Smooth muscle cell of bladder (primary cell): ENCODE measurements around the gene C9orf78. TPM values are rescaled to one million over a fixed set of nuclear protein-coding genes. Genes with fewer than 3 reads are reported as not detected.

Source experiments
- total RNA-seq: library from RNA; depleted of rRNA; stranded (reverse); fragments of >200 nt; gene quantifications from 2 replicates; pipeline ENCODE4 v1.2.3, GENCODE V29; 2014

C9orf78 gene, protein sequence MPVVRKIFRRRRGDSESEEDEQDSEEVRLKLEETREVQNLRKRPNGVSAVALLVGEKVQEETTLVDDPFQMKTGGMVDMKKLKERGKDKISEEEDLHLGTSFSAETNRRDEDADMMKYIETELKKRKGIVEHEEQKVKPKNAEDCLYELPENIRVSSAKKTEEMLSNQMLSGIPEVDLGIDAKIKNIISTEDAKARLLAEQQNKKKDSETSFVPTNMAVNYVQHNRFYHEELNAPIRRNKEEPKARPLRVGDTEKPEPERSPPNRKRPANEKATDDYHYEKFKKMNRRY
- 38.4 and 50.9 TPM in 2 replicates for total RNA-seq

DNA sequence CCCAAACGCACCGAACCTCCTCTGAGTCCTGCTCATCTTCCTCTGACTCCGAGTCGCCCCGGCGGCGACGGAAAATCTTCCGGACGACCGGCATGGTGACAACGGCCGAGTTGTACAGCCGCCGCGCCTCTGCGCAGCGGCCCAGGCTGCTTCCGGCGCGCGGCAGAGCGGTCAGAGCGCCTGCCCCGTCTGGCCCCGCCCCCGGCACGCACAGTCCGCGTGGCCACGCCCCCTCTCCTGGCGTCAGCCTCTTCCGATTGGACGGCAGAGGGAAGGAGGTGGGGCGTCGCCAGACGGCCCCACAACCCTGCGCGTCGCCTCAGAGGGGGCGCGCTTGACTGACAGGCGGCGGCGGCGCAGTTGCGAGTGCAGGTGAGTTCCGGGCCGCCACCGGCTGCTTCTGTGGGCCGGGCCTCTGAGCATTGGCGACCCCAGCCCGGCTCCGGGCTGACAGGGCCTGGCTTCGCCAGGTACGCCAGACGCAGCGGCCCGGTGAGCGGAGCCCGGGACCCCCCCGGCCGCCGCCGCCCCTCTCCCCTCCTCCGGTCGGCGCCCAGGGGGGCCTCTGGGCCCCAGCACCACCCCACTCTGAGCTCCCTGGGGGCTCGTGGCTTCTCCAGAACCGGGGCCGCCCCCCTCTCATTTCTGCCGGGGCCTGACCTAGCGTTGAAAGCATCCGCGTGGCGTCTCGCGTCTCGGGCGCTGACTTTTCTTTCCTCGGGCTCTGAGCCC, at the start of gene C9orf78, which contains the start of gene USP20:
Gene C9orf78, minus strand, starts transcription at position 148 of the 732 bp plus-strand sequence. Its CDS starts 54 bp downstream, at position 94.
Gene USP20, plus strand, starts transcription at position 331 of the 732 bp plus-strand sequence. CDS start 17,098 bp downstream, outside the sequence.

GRCh38 chr9:129823935-129824601, 11.0 kb downstream of the C9orf78 start, which contains the start of gene TOR1A:
TSS of gene TOR1A (minus strand) at chr9:129824136. CDS start at chr9:129824085, 51 bp downstream.

GRCh38 chr9:129802833-129803675, 32.0 kb downstream of the C9orf78 start, which contains the start of gene TOR1B:
TSS of gene TOR1B (plus strand) at chr9:129803184. CDS start at chr9:129803213, 29 bp downstream.

Other genes with a start within 250 kb of the C9orf78 start
- 0.14 and 0.18 TPM in 2 replicates for gene C9orf50, start 214.2 kb downstream of the C9orf78 start, total RNA-seq
- gene NTMT1, start 209.1 kb downstream of the C9orf78 start, total RNA-seq: 34.4 and 38.6 TPM in 2 replicates
- 10.0 and 14.8 TPM in 2 replicates for gene ASB6, start 193.1 kb downstream of the C9orf78 start, total RNA-seq
- 18.5 and 23.2 TPM in 2 replicates for gene PRRX2, start 169.6 kb downstream of the C9orf78 start, total RNA-seq
- 92.9 and 108 TPM in 2 replicates for gene PTGES, start 82.2 kb downstream of the C9orf78 start, total RNA-seq
- 22.3 and 28.2 TPM in 2 replicates for gene TOR1B, start 32.1 kb downstream of the C9orf78 start, total RNA-seq
- gene TOR1A, start 11.1 kb downstream of the C9orf78 start, total RNA-seq: 22.0 and 33.2 TPM in 2 replicates
- gene USP20, start 183 bp upstream of the C9orf78 start, total RNA-seq: 9.4 and 11.8 TPM in 2 replicates
- gene FNBP1, start 207.9 kb upstream of the C9orf78 start, total RNA-seq: 42.4 and 54.4 TPM in 2 replicates
- 20.8 and 21.4 TPM in 2 replicates for gene GPR107, start 218.6 kb upstream of the C9orf78 start, total RNA-seq